Neural cell (in vitro differentiated cells): ENCODE measurements around the gene SLC10A7. TPM values are rescaled to one million over a fixed set of nuclear protein-coding genes. Genes with fewer than 3 reads are reported as not detected.

Experiments used
- H2AFZ ChIP-seq: fragments of 200-600, 300-800 bp; sonication (generic), shearing (Covaris generic); 2 replicates; pipeline ENCODE4 v1.6.0; 2014; ENCODE audit warnings: low read depth, mild to moderate bottlenecking, antibody characterized with exemption, low read length, moderate library complexity
- H3F3A ChIP-seq: fragments of 200-600 bp; shearing (Covaris generic); 2 replicates; pipeline ENCODE4 v1.6.1; 2016; ENCODE audit warnings: mild to moderate bottlenecking, moderate library complexity, mixed read lengths, antibody characterized with exemption, low read length; ENCODE audit not compliant: insufficient read depth, poor library complexity, severe bottlenecking
- H3K27ac ChIP-seq: fragments of 200-600, 300-800 bp; sonication (generic), shearing (Covaris generic); 2 replicates; pipeline ENCODE4 v1.5.1; 2014; ENCODE audit warnings: mild to moderate bottlenecking, low read length, moderate library complexity
- H3K27me3 ChIP-seq: fragments of 300-800, 200-600 bp; sonication (generic), shearing (Covaris generic); 2 replicates; pipeline ENCODE4 v1.6.0; 2014; ENCODE audit warnings: mild to moderate bottlenecking, low read depth, low read length, moderate library complexity; ENCODE audit not compliant: insufficient read depth
- H3K36me3 ChIP-seq: fragments of 300-800, 200-600 bp; sonication (generic), shearing (Covaris generic); 2 replicates; pipeline ENCODE4 v1.5.1; 2014; ENCODE audit warnings: mild to moderate bottlenecking, antibody characterized with exemption, low read length, moderate library complexity; ENCODE audit not compliant: insufficient read depth
- H3K4me2 ChIP-seq: fragments of 300-800, 200-600 bp; sonication (generic), shearing (Covaris generic); 2 replicates; pipeline ENCODE4 v1.6.0; 2014; ENCODE audit warnings: mild to moderate bottlenecking, low read length
- H3K4me3 ChIP-seq: fragments of 300-800, 200-600 bp; sonication (generic), shearing (Covaris generic); 2 replicates; pipeline ENCODE4 v1.5.1; 2014; ENCODE audit warnings: mild to moderate bottlenecking, low read length, moderate library complexity
- H3K79me2 ChIP-seq: fragments of 200-600 bp; shearing (Covaris generic); replicated peaks from 2 replicates; pipeline ENCODE4 v1.6.0; 2014; ENCODE audit warnings: mild to moderate bottlenecking, low read length, moderate library complexity; ENCODE audit not compliant: insufficient read depth
- H3K9ac ChIP-seq: fragments of 300-800, 200-600 bp; sonication (generic), shearing (Covaris generic); 2 replicates; pipeline ENCODE4 v1.6.1; 2016; ENCODE audit warnings: mild to moderate bottlenecking, low read length, mixed read lengths
- H3K9me2 ChIP-seq: fragments of 200-600 bp; shearing (Covaris generic); 2 replicates; pipeline ENCODE4 v1.6.1; 2016; ENCODE audit warnings: mild to moderate bottlenecking, low read length, mixed read lengths; ENCODE audit not compliant: insufficient read depth
- H3K9me3 ChIP-seq: fragments of 200-600, 300-800 bp; sonication (generic), shearing (Covaris generic); 2 replicates; pipeline ENCODE4 v1.6.1; 2016; ENCODE audit warnings: mild to moderate bottlenecking, mixed run types, low read length, moderate library complexity, mixed read lengths
- H4K20me1 ChIP-seq: fragments of 200-600 bp; shearing (Covaris generic); 2 replicates; pipeline ENCODE4 v1.6.1; 2016; ENCODE audit warnings: mild to moderate bottlenecking, mixed run types; ENCODE audit not compliant: insufficient read depth
- EP300 ChIP-seq: fragments of 450-650 bp; conservative IDR thresholded peaks from 2 replicates; pipeline ENCODE4 v1.6.1; 2014; ENCODE audit warnings: antibody characterized with exemption, mild to moderate bottlenecking, moderate library complexity; ENCODE audit not compliant: poor library complexity, severe bottlenecking
- EZH2 ChIP-seq: fragments of 200-600, 300-800 bp; shearing (Covaris generic), sonication (generic); IDR thresholded peaks from 2 replicates; pipeline ENCODE4 v1.6.1; 2014; ENCODE audit warnings: antibody characterized with exemption, low read length, borderline replicate concordance, mild to moderate bottlenecking; ENCODE audit not compliant: insufficient read depth, poor library complexity, severe bottlenecking
- MXI1 ChIP-seq: fragments of 450-650 bp; conservative IDR thresholded peaks from 2 replicates; pipeline ENCODE4 v1.6.1; 2014; ENCODE audit warnings: antibody characterized with exemption, mild to moderate bottlenecking; ENCODE audit not compliant: poor library complexity, severe bottlenecking
- POLR2AphosphoS5 ChIP-seq: IDR thresholded peaks from 2 replicates; pipeline ENCODE4 v1.6.1; 2012
- RAD21 ChIP-seq: fragments of 450-650 bp; conservative IDR thresholded peaks from 2 replicates; pipeline ENCODE4 v1.6.1; 2014; ENCODE audit warnings: antibody characterized with exemption, mild to moderate bottlenecking, moderate library complexity
- SMC3 ChIP-seq: fragments of 450-650 bp; conservative IDR thresholded peaks from 2 replicates; pipeline ENCODE4 v1.6.1; 2014; ENCODE audit warnings: antibody characterized with exemption, mild to moderate bottlenecking, moderate library complexity; ENCODE audit not compliant: poor library complexity
- polyA plus RNA-seq: library from polyadenylated mRNA; depleted of rRNA; stranded (reverse); fragments of >200 nt; gene quantifications from 2 replicates; pipeline ENCODE4 v1.2.3, GENCODE V29; 2014
- TF ChIP-seq, protein P1 (sequence below): fragments of 450-650 bp; IDR thresholded peaks from 2 replicates; pipeline ENCODE4 v1.5.1; 2014; ENCODE audit warnings: antibody characterized with exemption, mild to moderate bottlenecking, moderate library complexity; ENCODE audit not compliant: poor library complexity, severe bottlenecking
- TF ChIP-seq, protein P2 (sequence below): IDR thresholded peaks from 2 replicates; pipeline ENCODE4 v1.6.1; 2012; ENCODE audit warnings: borderline replicate concordance

SLC10A7 gene
- polyA plus RNA-seq, 1 donor from 2014 or later = 5.5 TPM

DNA sequence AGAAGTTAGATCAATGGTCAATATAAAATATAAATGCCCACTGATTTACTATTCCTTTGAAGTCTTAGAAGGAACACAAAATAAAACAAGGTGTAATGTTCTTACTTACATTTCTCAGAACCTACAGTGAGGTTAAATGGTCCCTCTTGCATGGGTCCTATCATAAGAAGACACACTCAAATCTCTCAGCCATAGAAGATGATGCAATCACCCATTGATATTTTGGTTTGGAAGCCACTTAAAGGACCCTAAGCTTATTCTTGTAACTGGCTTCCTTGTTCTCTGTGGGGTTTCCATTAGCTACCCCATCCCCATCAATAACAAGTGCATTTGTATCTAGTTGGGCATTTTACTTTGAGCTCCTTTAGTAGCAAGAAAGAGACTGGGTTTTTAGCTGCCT, 292.3 kb downstream of the SLC10A7 start:
- no peaks in the 10 kb centered on the region for H3K79me2 ChIP-seq
- H3K4me2 ChIP-seq = no peak overlapping the region
- H3K27me3 ChIP-seq = no peaks in the 10 kb centered on the region
- H3K27ac ChIP-seq = no peak overlapping the region
- no peaks in the 10 kb centered on the region for H4K20me1 ChIP-seq
- no peaks in the 10 kb centered on the region for H3K9me3 ChIP-seq
- no peak overlapping the region for H3K4me3 ChIP-seq
- no peaks in the 10 kb centered on the region for H3F3A ChIP-seq
- no peaks in the 10 kb centered on the region for H3K9me2 ChIP-seq
- TF ChIP-seq, protein P1, sequence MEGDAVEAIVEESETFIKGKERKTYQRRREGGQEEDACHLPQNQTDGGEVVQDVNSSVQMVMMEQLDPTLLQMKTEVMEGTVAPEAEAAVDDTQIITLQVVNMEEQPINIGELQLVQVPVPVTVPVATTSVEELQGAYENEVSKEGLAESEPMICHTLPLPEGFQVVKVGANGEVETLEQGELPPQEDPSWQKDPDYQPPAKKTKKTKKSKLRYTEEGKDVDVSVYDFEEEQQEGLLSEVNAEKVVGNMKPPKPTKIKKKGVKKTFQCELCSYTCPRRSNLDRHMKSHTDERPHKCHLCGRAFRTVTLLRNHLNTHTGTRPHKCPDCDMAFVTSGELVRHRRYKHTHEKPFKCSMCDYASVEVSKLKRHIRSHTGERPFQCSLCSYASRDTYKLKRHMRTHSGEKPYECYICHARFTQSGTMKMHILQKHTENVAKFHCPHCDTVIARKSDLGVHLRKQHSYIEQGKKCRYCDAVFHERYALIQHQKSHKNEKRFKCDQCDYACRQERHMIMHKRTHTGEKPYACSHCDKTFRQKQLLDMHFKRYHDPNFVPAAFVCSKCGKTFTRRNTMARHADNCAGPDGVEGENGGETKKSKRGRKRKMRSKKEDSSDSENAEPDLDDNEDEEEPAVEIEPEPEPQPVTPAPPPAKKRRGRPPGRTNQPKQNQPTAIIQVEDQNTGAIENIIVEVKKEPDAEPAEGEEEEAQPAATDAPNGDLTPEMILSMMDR = no peak
- TF ChIP-seq RAD21 (no peak), EZH2 (no peak)
- TF ChIP-seq, protein P2, sequence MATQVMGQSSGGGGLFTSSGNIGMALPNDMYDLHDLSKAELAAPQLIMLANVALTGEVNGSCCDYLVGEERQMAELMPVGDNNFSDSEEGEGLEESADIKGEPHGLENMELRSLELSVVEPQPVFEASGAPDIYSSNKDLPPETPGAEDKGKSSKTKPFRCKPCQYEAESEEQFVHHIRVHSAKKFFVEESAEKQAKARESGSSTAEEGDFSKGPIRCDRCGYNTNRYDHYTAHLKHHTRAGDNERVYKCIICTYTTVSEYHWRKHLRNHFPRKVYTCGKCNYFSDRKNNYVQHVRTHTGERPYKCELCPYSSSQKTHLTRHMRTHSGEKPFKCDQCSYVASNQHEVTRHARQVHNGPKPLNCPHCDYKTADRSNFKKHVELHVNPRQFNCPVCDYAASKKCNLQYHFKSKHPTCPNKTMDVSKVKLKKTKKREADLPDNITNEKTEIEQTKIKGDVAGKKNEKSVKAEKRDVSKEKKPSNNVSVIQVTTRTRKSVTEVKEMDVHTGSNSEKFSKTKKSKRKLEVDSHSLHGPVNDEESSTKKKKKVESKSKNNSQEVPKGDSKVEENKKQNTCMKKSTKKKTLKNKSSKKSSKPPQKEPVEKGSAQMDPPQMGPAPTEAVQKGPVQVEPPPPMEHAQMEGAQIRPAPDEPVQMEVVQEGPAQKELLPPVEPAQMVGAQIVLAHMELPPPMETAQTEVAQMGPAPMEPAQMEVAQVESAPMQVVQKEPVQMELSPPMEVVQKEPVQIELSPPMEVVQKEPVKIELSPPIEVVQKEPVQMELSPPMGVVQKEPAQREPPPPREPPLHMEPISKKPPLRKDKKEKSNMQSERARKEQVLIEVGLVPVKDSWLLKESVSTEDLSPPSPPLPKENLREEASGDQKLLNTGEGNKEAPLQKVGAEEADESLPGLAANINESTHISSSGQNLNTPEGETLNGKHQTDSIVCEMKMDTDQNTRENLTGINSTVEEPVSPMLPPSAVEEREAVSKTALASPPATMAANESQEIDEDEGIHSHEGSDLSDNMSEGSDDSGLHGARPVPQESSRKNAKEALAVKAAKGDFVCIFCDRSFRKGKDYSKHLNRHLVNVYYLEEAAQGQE = no peak
- no peak overlapping the region for H2AFZ ChIP-seq
- no peak overlapping the region for H3K9ac ChIP-seq
- H3K36me3 ChIP-seq = no peaks in the 10 kb centered on the region

DNA sequence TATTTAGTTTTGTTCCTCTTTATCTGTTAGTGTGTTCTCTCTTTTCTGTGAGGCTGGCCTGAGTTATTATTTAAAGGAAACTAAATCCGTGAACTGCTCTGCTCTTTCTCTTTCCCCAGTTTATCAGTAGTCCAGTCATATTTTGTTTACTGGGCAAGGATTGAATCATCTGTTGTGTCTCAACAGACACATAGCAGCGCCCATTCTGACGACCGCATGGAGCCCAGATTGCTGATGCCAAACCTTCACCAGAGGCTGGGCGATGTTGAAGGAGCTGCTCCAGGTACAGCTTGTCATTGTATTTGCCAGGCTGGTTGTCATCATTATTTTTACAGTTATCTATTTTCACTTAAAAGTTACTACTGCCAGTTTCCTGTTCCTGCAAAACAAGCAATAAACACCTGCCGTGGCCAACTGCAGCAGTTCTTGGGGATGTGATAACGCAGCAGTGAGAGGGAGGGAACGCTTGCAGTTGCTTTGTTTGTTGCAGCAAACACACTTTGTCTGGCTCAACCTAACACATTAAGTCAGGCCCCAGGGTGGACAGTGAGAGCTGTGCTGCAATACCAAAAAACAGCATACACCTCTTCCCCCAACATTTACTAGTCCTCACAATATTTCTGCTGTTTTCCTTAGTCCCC, 297.3 kb downstream of the SLC10A7 start:
- no peaks in the 10 kb centered on the region for H3K79me2 ChIP-seq
- H3F3A ChIP-seq = no peaks in the 10 kb centered on the region
- H3K27ac ChIP-seq = no peak overlapping the region
- H3K4me3 ChIP-seq = no peak overlapping the region
- H4K20me1 ChIP-seq = no peaks in the 10 kb centered on the region
- no peaks in the 10 kb centered on the region for H3K27me3 ChIP-seq
- no peaks in the 10 kb centered on the region for H3K36me3 ChIP-seq
- H2AFZ ChIP-seq = no peak overlapping the region
- no peaks in the 10 kb centered on the region for H3K9me3 ChIP-seq
- no peak overlapping the region for H3K4me2 ChIP-seq
- no peak for TF ChIP-seq EP300
- TF ChIP-seq, protein P2 = no peak
- no peak for TF ChIP-seq MXI1
- no peak for TF ChIP-seq POLR2AphosphoS5
- no peak for TF ChIP-seq SMC3
- H3K9ac ChIP-seq = no peak overlapping the region
- no peaks in the 10 kb centered on the region for H3K9me2 ChIP-seq
